Activated CD4-positive, alpha-beta T cell treated with anti-CD3 and anti-CD28 coated beads, Interleukin-2, Interleukin-4, amounts not matched to agents 100 ng/mL and 50 ng/mL, durations not matched to agents 16 hours and 8 hours (primary cell): ENCODE results near the gene AJM1.
A peak's percentile ranks its signal among the peaks of the same experiment; 100 is the strongest.
"Not testable (repeated sequence)": the region's sequence is repeated elsewhere in the genome, so short reads cannot be mapped to it uniquely, and the experiment has no call there.

Experiments
- DNase-seq: peaks from one replicate; pipeline ENCODE4 v3.0.0-alpha.2; 2020; ENCODE audit warnings: low spot score

The AJM1 gene

GRCh38 chr9:136842380-136842948 is at the start of gene AJM1:
Gene AJM1 (plus strand): TSS chr9:136842478. CDS start chr9:136844415, 1,937 bp downstream.
- DNase-seq, result peak; percentile 79

- no peak for DNase-seq
Measured at GRCh38 chr9:136793086-136793946, 49.0 kb upstream of the AJM1 start.

DNA sequence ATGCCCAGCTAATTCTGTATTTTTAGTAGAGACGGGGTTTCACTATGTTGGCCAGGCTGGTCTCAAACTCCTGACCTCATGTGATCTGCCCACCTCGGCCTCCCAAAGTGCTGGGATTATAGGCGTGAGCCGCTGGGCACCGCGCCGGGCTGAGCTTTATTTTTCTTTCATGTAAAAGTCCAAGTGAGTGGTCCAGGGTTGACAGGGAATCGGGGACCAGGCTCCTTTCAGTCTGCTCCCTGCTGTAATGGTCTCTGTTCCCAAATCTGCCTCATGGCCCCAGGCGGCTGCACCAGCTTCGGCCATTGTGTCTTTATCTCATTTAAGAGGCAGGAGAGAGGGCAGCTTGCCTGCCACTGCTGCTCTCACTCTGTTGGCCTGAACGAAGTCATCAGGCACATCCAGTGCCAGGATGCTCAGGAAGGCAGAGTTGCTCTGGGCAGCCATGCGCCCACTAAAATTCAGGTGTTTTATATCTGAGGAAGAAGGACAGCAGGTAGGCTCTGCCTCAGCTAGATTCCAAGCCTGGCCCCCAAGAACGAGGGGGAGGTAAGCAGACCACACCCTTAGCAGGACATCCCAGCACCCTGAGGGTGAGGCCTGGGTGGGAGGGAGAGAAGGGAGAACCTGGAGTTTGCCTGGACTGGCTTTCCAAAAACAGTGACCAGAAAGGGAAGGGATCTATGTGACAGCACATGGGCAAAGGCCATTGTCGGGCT is 47.8 kb upstream of the AJM1 start:
- no peak for DNase-seq

- DNase-seq, result no peak
Measured at GRCh38 chr9:136795000-136795348, 47.3 kb upstream of the AJM1 start.

GRCh38 chr9:136796238-136796774 is 46.0 kb upstream of the AJM1 start, which contains the start of gene CCDC183:
Gene CCDC183 (plus strand): TSS chr9:136796338. CDS start chr9:136796398, 60 bp downstream.
- DNase-seq, result no peak

DNA sequence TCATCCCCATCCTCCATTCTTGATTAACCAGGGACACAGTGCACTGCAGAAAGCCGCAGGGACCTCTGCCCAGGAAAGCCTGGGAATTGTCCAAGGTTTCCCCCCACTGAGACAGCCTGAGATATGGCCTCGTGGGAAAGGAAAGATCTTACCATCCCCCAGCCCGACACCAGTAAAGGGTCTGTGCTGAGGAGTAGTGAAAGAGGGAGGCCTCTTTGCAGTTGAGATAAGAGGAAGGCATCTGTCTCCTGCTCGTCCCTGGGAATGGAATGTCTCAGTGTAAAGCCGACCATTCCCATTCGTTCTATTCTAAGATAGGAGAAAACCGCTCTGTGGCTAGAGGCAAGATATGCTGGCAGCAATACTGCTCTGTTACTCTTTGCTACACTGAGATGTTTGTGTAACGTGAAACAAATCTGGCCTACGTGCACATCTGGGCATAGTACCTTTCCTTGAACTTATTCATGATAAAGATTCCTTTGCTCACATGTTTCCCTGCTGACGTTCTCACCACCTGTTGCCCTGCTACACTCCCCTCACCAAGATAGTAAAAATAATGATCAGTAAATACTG is 45.4 kb upstream of the AJM1 start:
- not testable (repeated sequence) for DNase-seq

DNA sequence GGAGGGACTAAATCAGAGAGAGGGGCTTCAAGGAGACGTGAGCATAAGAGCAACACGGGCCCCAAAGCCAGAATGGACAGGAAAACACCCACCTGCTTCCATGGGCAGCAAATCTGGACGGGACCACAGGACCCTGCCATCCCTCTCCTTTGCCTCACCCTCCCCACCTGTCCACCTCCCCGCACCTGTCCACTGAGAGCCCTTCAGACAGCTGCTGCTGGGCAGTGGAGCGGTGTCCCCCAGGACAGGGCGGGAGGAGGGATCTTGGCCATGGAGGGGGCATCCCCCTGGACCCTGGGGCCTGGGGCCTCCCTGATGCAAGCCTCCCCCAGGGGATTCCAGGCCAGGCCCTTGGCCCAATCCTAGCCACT is 43.6 kb upstream of the AJM1 start:
- no peak for DNase-seq

DNA sequence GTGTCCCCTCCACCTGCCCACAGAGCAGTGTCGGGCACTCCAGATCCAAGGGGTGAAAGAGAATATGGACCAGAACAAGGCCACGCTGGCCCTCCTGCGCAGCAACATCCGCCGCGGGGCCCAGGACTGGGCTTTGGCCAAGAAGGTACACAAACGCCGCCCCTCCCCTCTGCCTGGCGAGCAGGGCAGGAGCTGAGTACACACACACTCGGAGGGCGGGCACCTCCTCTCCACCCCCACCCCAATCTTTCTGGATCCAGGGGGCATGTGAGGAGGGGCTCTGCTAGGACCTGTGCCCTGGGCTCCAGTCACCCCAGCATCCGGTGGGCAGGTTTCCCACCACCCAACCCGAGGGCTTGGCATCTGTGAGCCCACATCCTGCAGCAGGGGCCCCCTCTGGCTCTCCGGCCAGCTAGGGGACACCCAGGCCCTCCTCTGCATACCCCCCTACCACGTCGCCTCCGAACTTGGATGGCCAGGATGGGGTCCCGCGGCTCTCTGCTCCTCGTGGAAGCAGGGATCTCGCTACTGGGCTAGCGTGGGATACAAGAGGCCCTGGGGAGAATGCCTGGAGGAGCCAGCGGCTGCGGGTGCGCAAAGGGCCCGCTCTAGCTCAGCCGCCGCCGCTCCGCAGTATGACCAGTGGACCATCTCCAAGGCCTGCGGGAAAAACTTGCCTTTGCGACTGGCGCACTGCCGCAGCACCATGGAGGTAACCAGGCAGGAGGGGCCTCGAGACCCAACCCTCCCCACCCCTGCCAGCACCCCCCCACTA is 43.0 kb upstream of the AJM1 start:
- no peak for DNase-seq

DNA sequence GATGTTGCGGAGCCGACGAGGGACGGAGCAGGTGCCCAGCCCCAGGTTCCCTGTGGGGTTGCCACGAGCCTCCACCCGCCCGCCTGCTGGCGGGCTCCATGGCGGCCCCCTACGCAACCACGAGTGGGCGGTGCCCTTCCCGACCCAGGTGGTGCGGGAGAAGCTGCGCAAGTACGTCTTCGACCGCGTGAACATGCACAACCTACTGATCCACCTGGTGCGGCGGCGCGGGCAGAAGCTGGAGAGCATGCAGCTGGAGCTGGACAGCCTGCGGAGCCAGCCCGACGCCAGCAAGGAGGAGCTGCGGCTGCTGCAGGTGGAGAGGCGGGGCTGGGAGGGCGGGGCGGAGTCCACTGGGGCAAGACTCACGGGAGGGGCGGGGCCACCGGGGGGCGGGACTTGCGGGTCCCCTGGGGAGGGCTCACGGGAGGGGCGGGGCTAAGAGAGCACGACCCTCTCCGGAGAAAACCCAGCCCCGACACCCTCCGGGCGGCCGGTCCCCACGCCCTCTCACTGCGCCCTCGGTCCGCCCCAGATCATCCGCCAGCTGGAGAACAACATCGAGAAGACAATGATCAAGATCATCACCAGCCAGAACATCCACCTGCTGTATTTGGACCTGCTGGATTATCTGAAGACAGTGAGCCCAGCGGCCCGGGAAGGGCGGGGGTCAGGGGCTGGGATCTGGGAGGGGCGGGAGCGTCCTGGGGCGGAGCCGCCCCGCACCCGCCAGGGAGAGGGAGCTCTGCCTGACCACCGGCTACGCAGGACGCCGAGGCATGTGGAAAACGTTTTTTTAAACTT is 42.2 kb upstream of the AJM1 start:
- DNase-seq, result peak; percentile 80

DNA sequence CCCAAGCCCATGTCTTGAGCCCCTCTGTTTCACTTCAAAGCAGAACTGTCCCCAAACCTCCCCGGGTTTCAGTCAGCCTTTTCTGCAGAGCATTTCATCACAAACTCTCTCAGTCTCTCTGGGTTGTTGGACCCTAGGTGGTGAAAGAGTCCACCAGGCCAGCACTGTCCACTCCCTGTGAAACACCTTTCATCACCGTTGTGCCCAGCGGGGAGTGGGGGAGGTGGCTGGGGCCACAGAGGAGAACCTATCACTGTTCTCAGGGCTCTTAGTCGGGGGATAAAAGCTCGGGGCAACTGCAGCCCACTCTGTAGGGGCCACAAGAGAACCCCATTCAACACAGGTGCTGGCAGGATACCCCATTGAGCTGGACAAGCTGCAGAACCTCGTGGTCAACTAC is 40.0 kb upstream of the AJM1 start:
- DNase-seq, result no peak

GRCh38 chr9:136803009-136803550 is 39.2 kb upstream of the AJM1 start:
- DNase-seq, result not testable (repeated sequence)

- DNase-seq, result no peak
Measured at GRCh38 chr9:136803551-136804508, 38.4 kb upstream of the AJM1 start.

- no peak for DNase-seq
Measured at GRCh38 chr9:136804509-136805206, 37.6 kb upstream of the AJM1 start.

DNA sequence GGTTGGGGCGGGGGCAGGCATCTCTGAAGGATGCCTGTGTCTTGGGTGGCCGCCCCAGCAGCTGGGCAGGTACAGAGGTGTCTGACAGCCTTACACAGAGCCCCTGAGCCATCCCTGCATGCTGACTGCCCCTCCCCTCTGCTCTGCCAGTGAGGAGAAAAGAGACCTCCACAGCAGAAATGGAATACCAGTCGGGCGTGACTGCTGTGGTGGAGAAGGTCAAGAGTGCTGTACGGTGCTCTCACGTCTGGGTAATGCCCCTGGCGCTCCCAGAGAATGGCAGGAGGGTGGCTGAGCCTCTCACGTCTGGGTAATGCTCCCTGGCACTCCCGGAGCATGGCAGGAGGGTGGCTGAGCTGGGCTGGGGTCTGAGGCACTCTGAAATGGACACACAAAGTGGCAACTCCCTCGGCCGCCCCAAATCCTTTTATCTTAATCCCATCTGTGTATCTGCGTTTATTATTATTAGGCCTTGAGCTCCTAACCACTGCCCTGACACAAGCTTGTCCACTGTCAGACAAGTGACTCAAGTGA is 37.0 kb upstream of the AJM1 start:
- DNase-seq, result no peak

GRCh38 chr9:136806067-136806466 is 36.2 kb upstream of the AJM1 start:
- no peak for DNase-seq

DNA sequence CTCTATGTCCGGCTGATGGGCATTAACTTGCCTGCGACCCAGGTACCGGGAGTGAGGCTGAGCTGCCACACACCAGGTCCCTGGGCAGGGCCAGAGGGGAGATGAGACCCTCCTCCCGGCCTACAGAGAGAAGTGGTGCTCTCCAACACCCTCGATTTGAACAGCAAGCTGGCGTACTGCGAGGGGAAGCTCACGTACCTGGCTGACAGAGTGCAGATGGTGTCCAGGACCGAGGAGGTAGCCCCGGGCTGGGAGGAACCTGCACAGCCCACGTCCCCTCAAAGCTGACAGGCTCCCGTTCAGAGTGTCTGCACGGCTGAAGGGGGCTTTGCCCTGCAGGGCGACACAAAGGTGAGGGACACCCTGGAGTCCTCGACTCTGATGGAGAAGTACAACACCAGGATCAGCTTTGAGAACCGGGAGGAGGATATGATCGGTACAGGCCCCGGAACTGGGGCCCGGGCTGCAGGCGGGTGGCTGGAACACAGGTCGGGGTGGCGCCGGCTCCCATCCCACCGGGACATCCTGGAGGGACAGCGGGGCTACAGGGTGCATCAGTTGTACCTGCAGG is 35.6 kb upstream of the AJM1 start:
- no peak for DNase-seq

DNA sequence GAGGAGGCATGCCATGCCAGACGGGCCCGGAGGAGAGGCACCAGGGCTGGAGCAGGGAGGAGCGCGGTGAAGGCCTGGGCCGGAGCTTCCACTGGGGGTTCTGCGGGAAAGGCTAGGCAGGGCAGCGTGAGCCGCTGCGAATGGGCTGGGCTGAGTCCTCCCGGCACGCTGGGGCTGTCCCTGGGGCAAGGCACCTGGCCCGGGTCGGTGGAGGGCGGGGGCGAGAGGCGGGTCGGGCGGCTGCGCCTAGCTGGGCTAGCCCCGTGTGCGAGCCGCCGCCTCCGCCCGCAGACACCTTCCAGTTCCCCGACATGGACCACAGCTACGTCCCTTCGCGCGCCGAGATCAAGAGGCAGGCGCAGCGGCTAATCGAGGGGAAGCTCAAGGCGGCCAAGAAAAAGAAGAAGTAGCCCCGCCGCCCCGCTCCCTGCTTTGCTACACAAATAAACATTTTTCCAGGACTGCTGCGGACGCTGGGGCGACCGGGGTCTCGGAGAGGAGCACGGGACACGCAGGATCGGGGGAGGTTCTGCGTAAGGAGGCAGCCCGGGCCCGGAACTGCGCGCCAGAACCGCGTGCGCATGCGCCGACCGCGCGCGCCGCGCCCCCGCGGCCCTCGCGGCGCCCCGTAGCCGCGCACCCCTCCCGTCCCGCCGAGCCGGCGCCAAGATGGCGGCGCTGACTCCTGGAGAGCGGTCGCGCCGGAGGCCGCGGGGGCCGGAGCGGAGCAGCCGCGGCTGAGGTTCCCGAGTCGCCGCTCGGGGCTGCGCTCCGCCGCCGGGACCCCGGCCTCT is 34.8 kb upstream of the AJM1 start, which contains the start of gene RABL6:
Gene RABL6 (plus strand): TSS at position 668 of the 794 bp plus-strand sequence. CDS start 249 bp downstream, outside the sequence.
- DNase-seq, result peak; percentile 77
